ENCODE measurements around the gene PCNX2.

PCNX2 gene

DNA sequence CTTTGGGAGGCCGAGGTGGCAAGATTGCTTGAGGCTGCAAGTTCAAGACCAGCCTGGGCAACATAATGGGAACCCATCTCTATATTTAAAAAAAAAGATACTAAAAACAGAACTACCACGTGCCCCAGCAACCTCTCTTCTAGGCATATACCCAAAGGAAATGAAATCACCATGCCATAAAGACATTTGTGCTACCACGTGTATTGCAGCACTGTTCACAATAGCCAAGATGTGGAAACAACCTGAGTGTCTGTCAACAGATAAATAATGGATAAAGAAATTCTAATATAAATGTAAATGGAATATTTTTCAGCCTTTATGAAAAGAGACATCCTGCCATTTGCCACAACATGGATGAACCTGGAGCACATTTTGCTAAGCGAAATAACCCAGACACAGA lies 128.6 kb downstream of the PCNX2 start:
- WGBS (ENCODE audit: insufficient coverage, insufficient read length), result no CpG with 5 or more reads among the region's 4 CpGs
- DNase-seq (ENCODE audit: low read depth, low spot score), result no peak
- H3K27me3 ChIP-seq (ENCODE audit: control insufficient read depth, insufficient read depth, low read length), result no peaks in the 10 kb centered on the region
- no peaks in the 10 kb centered on the region; the same call in 1 of the 2 replicates for H3K36me3 ChIP-seq (ENCODE audit: control insufficient read depth, insufficient read depth, low read length)
- H3K9me3 ChIP-seq (ENCODE audit: control insufficient read depth, insufficient read depth, low read length), result no peaks in the 10 kb centered on the region
- no peak overlapping the region for H3K4me3 ChIP-seq (ENCODE audit: low read length)
- H3K27ac ChIP-seq (ENCODE audit: low read length), result no peak overlapping the region
- H3K4me1 ChIP-seq (ENCODE audit: control insufficient read depth, insufficient read depth, low read length), result no peaks in the 10 kb centered on the region

DNA sequence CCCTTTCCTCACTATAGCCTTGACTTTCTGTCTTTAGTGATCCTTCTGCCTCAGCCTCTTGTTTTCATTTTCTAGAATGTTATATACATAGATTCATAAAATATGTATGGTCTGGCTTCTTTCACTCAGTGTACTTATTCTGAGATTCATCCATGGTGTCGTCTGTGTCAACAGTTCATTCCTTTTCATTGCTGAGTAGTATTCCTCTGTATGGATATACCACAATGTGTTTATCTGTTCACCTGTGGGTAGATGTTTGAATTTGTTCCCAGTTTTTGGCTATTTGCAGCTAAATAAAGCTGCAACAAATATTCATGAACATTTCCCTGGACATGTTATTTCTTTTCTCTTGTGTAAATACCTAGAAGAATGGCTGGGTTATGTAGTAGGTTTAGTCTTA lies 131.8 kb downstream of the PCNX2 start:
- H3K27ac ChIP-seq (ENCODE audit: low read length), result no peak overlapping the region
- H3K4me3 ChIP-seq (ENCODE audit: low read length), result no peak overlapping the region
- H3K36me3 ChIP-seq (ENCODE audit: control insufficient read depth, insufficient read depth, low read length), result peaks cover 2% of the 10 kb centered on the region; the same call in 1 of the 2 replicates
- no CpG with 5 or more reads among the region's 1 CpG for WGBS (ENCODE audit: insufficient coverage, insufficient read length)
- no peaks in the 10 kb centered on the region; the same call in 1 of the 2 replicates for H3K4me1 ChIP-seq (ENCODE audit: control insufficient read depth, insufficient read depth, low read length)
- H3K9me3 ChIP-seq (ENCODE audit: control insufficient read depth, insufficient read depth, low read length), result no peaks in the 10 kb centered on the region
- H3K27me3 ChIP-seq (ENCODE audit: control insufficient read depth, insufficient read depth, low read length), result no peaks in the 10 kb centered on the region
- DNase-seq (ENCODE audit: low read depth, low spot score), result no peak

DNA sequence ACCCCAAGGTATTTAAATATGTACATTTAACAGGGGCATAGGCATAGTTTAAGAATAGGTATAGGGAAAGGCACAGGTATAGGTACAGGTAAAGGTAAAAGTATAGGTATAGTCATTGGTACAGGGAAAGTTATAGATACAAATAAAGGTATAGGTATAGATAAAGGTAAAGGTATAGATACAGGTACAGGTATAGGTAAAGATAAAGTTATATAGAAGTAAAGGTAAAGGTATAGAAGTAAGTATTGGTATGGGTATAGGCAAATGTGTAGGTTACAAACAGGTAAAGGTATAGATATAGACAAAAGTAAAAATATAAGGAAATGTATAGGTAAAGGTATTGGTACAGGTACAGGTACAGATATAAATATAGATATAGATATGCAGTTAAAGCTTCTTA lies 137.2 kb downstream of the PCNX2 start:
- no peaks in the 10 kb centered on the region for H3K27me3 ChIP-seq (ENCODE audit: control insufficient read depth, insufficient read depth, low read length)
- no peak overlapping the region for H3K4me3 ChIP-seq (ENCODE audit: low read length)
- DNase-seq (ENCODE audit: low read depth, low spot score), result no peak
- H3K9me3 ChIP-seq (ENCODE audit: control insufficient read depth, insufficient read depth, low read length), result no peaks in the 10 kb centered on the region
- H3K27ac ChIP-seq (ENCODE audit: low read length), result no peak overlapping the region
- no peaks in the 10 kb centered on the region; the same call in 1 of the 2 replicates for H3K4me1 ChIP-seq (ENCODE audit: control insufficient read depth, insufficient read depth, low read length)
- H3K36me3 ChIP-seq (ENCODE audit: control insufficient read depth, insufficient read depth, low read length), result peaks cover 4% of the 10 kb centered on the region; the same call in 1 of the 2 replicates

DNA sequence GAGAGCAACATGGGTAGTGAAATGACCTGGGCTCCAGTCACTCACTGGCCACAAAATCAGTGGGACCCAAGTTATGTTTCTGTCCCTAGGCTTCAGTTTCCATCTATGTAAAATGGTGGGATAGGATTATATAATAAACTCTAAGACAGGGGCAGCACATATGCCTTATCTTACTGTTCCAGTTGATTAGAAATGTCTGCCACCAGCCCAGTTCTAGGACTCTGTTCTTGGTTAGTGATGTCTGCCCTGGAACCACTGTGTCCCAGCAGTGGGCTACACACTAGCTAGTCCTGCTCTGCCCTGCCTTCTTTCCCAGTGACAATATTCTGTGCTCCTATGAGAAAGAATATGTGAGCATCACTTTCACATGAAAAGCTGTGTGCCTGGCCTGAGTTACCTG lies 138.3 kb downstream of the PCNX2 start:
- DNase-seq (ENCODE audit: low read depth, low spot score), result no peak
- Histone ChIP-seq H3K9me3 (ENCODE audit: control insufficient read depth, insufficient read depth, low read length) (no peaks in the 10 kb centered on the region), H3K36me3 (ENCODE audit: control insufficient read depth, insufficient read depth, low read length) (peaks cover 4% of the 10 kb centered on the region; the same call in 1 of the 2 replicates), H3K27me3 (ENCODE audit: control insufficient read depth, insufficient read depth, low read length) (no peaks in the 10 kb centered on the region), H3K27ac (ENCODE audit: low read length) (no peak overlapping the region), H3K4me3 (ENCODE audit: low read length) (no peak overlapping the region), H3K4me1 (ENCODE audit: control insufficient read depth, insufficient read depth, low read length) (no peaks in the 10 kb centered on the region; the same call in 1 of the 2 replicates)

DNA sequence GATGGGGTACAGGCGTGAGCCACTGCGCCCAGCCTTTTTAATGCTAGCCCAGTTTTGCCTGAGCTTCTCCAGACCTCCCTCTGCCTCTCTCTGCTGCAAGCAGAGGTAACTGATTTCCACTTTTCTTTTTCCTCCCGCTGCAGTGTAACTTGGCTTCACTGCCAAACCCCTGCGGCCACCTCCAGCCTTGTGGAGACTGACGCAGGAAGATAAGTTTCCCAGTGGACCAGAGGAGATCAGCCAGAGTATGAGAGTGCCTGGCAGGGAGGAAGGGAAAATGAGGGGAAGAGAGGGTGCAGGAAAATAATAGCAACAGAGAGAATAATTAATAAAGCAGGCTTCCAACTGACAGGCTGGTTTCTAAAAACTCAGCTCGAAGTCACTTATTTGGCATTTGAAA lies 143.7 kb downstream of the PCNX2 start:
- Histone ChIP-seq H3K36me3 (ENCODE audit: control insufficient read depth, insufficient read depth, low read length) (peaks cover 2% of the 10 kb centered on the region; the same call in 1 of the 2 replicates), H3K27me3 (ENCODE audit: control insufficient read depth, insufficient read depth, low read length) (no peaks in the 10 kb centered on the region)

DNA sequence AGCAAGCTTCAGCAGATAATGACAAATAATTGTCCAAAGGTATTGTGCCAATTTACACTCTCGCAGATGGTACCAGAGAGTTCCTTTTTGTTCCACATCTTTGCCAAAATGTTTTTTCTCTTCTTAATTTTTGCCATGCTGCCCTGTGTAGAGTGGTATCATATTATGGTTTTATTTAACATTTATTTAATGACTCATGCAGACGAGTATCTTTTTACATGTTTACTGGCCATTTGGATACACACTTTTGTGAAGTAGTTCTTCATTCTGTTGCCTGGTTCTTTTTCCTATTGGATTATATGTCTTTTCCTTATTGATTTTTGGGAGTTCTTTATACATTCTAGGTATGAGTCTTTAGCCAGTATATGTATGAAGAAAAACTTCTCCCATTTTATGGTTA lies 151.1 kb downstream of the PCNX2 start:
- WGBS (ENCODE audit: insufficient coverage, insufficient read length), result no CpG with 5 or more reads among the region's 2 CpGs
- no peak for DNase-seq (ENCODE audit: low read depth, low spot score)
- H3K4me3 ChIP-seq (ENCODE audit: low read length), result no peak overlapping the region
- no peaks in the 10 kb centered on the region for H3K9me3 ChIP-seq (ENCODE audit: control insufficient read depth, insufficient read depth, low read length)
- no peaks in the 10 kb centered on the region for H3K27me3 ChIP-seq (ENCODE audit: control insufficient read depth, insufficient read depth, low read length)
- no peak overlapping the region for H3K27ac ChIP-seq (ENCODE audit: low read length)
- H3K4me1 ChIP-seq (ENCODE audit: control insufficient read depth, insufficient read depth, low read length), result no peaks in the 10 kb centered on the region
- peaks cover 4% of the 10 kb centered on the region; the same call in 1 of the 2 replicates for H3K36me3 ChIP-seq (ENCODE audit: control insufficient read depth, insufficient read depth, low read length)

More for the DNA sequence above, 143.7 kb downstream of the PCNX2 start:
- no CpG with 5 or more reads among the region's 6 CpGs for WGBS (ENCODE audit: insufficient coverage, insufficient read length)
- H3K27ac ChIP-seq (ENCODE audit: low read length), result no peak overlapping the region
- DNase-seq (ENCODE audit: low read depth, low spot score), result no peak
- no peaks in the 10 kb centered on the region for H3K9me3 ChIP-seq (ENCODE audit: control insufficient read depth, insufficient read depth, low read length)
- H3K4me3 ChIP-seq (ENCODE audit: low read length), result no peak overlapping the region
- H3K4me1 ChIP-seq (ENCODE audit: control insufficient read depth, insufficient read depth, low read length), result no peaks in the 10 kb centered on the region

DNA sequence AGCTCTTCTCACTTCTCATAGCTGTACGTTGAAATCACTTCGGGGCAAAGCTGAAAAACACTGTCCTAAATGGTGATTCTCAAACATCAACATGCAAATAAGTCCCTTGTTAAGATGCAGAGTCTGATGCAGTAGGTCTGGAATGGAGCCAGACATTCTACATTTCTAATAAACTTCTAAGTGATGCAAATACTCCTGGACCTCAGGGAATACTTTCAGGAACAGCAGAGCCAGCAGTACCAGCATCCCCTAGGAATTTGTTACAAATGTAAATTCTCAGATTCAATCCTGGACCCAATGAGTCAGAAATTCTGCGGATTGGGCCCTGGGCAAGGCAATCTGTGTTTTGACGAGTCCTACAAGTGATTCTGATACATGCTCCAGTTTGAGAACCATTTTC lies 152.3 kb downstream of the PCNX2 start:
- no CpG with 5 or more reads among the region's 4 CpGs for WGBS (ENCODE audit: insufficient coverage, insufficient read length)
- H3K9me3 ChIP-seq (ENCODE audit: control insufficient read depth, insufficient read depth, low read length), result no peaks in the 10 kb centered on the region; the same call in 1 of the 2 replicates
- H3K27me3 ChIP-seq (ENCODE audit: control insufficient read depth, insufficient read depth, low read length), result no peaks in the 10 kb centered on the region
- H3K27ac ChIP-seq (ENCODE audit: low read length), result no peak overlapping the region
- H3K36me3 ChIP-seq (ENCODE audit: control insufficient read depth, insufficient read depth, low read length), result peaks cover 4% of the 10 kb centered on the region; the same call in 1 of the 2 replicates
- no peak for DNase-seq (ENCODE audit: low read depth, low spot score)
- no peak overlapping the region for H3K4me3 ChIP-seq (ENCODE audit: low read length)
- no peaks in the 10 kb centered on the region for H3K4me1 ChIP-seq (ENCODE audit: control insufficient read depth, insufficient read depth, low read length)

DNA sequence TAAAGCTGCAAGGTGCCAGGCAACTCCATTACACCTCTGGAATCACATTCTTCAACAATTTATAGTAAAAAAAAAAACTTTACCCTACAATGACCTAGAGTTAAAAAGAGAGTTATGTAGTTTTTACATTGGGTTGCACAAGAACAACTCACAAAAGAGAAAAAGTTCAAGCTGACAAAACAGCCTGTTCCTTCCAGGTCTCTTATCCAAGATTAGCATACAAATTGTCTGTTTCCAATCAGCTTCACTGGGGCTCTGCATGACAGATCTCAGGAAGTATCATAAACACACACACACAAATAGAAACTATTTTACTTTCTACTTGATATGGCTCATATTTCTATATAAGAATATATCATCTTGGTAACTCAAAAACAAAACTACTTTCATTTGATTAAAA lies 154.6 kb downstream of the PCNX2 start:
- no peaks in the 10 kb centered on the region for H3K27me3 ChIP-seq (ENCODE audit: control insufficient read depth, insufficient read depth, low read length)
- no peak overlapping the region for H3K4me3 ChIP-seq (ENCODE audit: low read length)
- DNase-seq (ENCODE audit: low read depth, low spot score), result no peak
- peaks cover 6% of the 10 kb centered on the region; the same call in 1 of the 2 replicates for H3K36me3 ChIP-seq (ENCODE audit: control insufficient read depth, insufficient read depth, low read length)
- no peaks in the 10 kb centered on the region for H3K4me1 ChIP-seq (ENCODE audit: control insufficient read depth, insufficient read depth, low read length)
- H3K9me3 ChIP-seq (ENCODE audit: control insufficient read depth, insufficient read depth, low read length), result no peaks in the 10 kb centered on the region; the same call in 1 of the 2 replicates
- H3K27ac ChIP-seq (ENCODE audit: low read length), result no peak overlapping the region

DNA sequence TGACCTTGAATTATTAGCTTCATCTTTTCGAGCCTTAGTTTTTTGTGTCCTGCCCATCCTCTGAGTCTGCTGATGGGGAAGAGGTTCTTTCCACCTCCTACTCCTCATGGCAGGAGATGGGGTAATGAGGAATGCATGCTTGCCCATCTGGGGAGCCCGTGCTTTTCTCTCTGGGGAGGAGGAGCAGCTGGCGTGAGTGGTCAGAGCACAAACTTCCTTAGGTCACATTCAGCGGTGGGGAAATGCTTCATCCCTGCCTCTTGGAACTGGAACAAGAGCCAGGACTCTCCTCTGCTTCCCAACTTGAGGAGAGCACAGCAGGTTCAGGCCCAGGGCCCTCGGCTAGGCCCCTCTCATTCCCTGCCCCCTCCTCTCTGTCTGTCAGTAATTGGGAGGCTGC lies 155.0 kb downstream of the PCNX2 start:
- H3K9me3 ChIP-seq (ENCODE audit: control insufficient read depth, insufficient read depth, low read length), result no peaks in the 10 kb centered on the region; the same call in 1 of the 2 replicates

DNA sequence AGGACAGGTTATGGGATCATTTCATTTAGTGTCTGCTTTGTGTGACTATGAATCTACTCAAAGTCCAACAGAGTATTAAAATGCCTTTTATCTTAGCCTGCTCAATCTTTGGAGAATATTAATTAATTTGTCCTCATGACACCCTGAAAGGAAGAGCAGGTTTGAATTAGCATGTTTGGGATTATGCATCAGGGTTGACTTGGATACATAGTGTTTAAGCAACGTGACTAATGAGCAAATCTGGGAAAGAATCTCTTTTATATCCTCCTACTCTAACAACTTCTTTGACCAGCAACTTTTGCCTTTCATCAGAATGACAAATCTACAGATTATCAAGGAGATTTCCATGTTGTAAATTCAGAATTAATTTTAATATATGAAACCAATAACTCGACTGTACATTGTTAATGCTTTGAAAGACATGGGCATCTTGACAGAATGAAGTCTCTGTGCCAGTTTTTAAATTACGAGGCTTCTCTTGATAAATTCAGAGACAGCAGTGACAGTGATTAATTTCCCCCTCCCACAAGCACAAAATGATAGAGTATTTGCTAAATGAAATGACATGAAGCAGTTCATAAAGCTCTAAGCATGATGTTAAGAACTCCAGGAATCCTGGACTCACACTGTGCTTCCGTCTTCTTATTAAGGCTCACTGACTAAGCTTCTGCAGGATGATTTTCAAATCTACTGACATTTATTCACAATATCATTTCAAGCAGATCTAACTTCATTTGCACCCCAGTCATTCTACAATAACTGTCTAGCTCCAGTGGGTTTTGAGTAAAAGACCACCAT lies 156.5 kb downstream of the PCNX2 start:
- Histone ChIP-seq H3K27me3 (ENCODE audit: control insufficient read depth, insufficient read depth, low read length) (no peaks in the 10 kb centered on the region), H3K4me3 (ENCODE audit: low read length) (no peak overlapping the region), H3K4me1 (ENCODE audit: control insufficient read depth, insufficient read depth, low read length) (no peaks in the 10 kb centered on the region), H3K9me3 (ENCODE audit: control insufficient read depth, insufficient read depth, low read length) (no peaks in the 10 kb centered on the region; the same call in 1 of the 2 replicates), H3K36me3 (ENCODE audit: control insufficient read depth, insufficient read depth, low read length) (peaks cover 6% of the 10 kb centered on the region; the same call in 1 of the 2 replicates), H3K27ac (ENCODE audit: low read length) (no peak overlapping the region)
- no CpG with 5 or more reads among the region's 4 CpGs for WGBS (ENCODE audit: insufficient coverage, insufficient read length)
- DNase-seq (ENCODE audit: low read depth, low spot score), result no peak

More for the DNA sequence above, 155.0 kb downstream of the PCNX2 start:
- no CpG with 5 or more reads among the region's 5 CpGs for WGBS (ENCODE audit: insufficient coverage, insufficient read length)
- Histone ChIP-seq H3K27ac (ENCODE audit: low read length) (no peak overlapping the region), H3K27me3 (ENCODE audit: control insufficient read depth, insufficient read depth, low read length) (no peaks in the 10 kb centered on the region), H3K36me3 (ENCODE audit: control insufficient read depth, insufficient read depth, low read length) (peaks cover 6% of the 10 kb centered on the region; the same call in 1 of the 2 replicates), H3K4me1 (ENCODE audit: control insufficient read depth, insufficient read depth, low read length) (no peaks in the 10 kb centered on the region), H3K4me3 (ENCODE audit: low read length) (no peak overlapping the region)
- DNase-seq (ENCODE audit: low read depth, low spot score), result no peak

DNA sequence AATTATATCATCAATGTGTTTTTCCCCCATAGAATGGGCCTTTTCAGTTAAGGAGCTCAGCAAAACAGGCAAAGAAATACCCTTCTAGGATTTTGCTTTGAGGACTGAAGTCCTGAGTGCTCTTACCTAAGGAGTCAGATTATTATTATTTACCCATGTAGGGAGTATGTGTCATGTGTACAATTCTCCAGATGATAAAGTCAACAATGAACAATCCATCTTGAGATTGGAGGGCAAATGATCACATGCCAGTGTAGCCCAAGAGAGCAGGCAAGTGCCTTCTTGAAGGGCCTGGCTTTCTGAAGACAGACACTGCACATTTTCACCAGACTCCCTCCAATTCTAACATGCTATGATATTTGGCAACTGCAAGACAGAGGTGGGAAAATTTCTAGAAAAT lies 159.7 kb downstream of the PCNX2 start:
- Histone ChIP-seq H3K4me3 (ENCODE audit: low read length) (no peak overlapping the region), H3K36me3 (ENCODE audit: control insufficient read depth, insufficient read depth, low read length) (peaks cover 12% of the 10 kb centered on the region; the same call in 1 of the 2 replicates), H3K9me3 (ENCODE audit: control insufficient read depth, insufficient read depth, low read length) (no peaks in the 10 kb centered on the region; the same call in 1 of the 2 replicates), H3K27ac (ENCODE audit: low read length) (no peak overlapping the region), H3K27me3 (ENCODE audit: control insufficient read depth, insufficient read depth, low read length) (no peaks in the 10 kb centered on the region), H3K4me1 (ENCODE audit: control insufficient read depth, insufficient read depth, low read length) (no peaks in the 10 kb centered on the region)
- no peak for DNase-seq (ENCODE audit: low read depth, low spot score)
